Panc1 (cell line): ENCODE data around the gene ASMT. TPM values are rescaled to one million over a fixed set of nuclear protein-coding genes. Genes with fewer than 3 reads are reported as not detected.

Source experiments
- ATAC-seq: fragments of 200-7000 bp; cut with Tn5 transposase; 2 replicates; pipeline ENCODE4 v1.9.1; 2020; ENCODE audit warnings: mild to moderate bottlenecking, moderate library complexity
- BruUV-seq: library from RNA; stranded (reverse); fragments of 400-500 nt; replicated peaks from 2 replicates; lab custom pipeline; 2021; lab: Mats Ljungman, UMichigan
- CTCF ChIA-PET: fragments of 300-600 bp; sonication (Branson Sonifier 250); formaldehyde crosslinking; loops from one replicate; lab custom pipeline; 2022; ENCODE audit warnings: antibody characterized with exemption; lab: Charles Lee
- POLR2A ChIA-PET: fragments of 300-600 bp; sonication (Branson Sonifier 250); formaldehyde crosslinking; loops from one replicate; lab custom pipeline; 2022; ENCODE audit warnings: antibody characterized with exemption; lab: Charles Lee
- DNase-seq: peaks from one replicate; pipeline ENCODE4 v3.0.0-alpha.2; 2010; ENCODE audit warnings: low read depth, low spot score
- H3K27ac ChIP-seq: 2 replicates; pipeline ENCODE4 v1.5.1; 2011; ENCODE audit warnings: mild to moderate bottlenecking, low read length, inconsistent platforms
- H3K27me3 ChIP-seq: fragments of 200-500 bp; sonication (Bioruptor generic); 2 replicates; pipeline ENCODE4 v1.6.0; 2014; ENCODE audit warnings: low read length, inconsistent platforms; ENCODE audit not compliant: control insufficient read depth, insufficient read depth
- H3K36me3 ChIP-seq: fragments of 200-500 bp; sonication (Bioruptor generic); 2 replicates; pipeline ENCODE4 v1.5.1; 2014; ENCODE audit warnings: inconsistent platforms, mild to moderate bottlenecking, low read length, moderate library complexity; ENCODE audit not compliant: control insufficient read depth, insufficient read depth
- H3K4me1 ChIP-seq: 2 replicates; pipeline ENCODE4 v1.5.1; 2011; ENCODE audit warnings: inconsistent platforms, mild to moderate bottlenecking, low read length, moderate library complexity; ENCODE audit not compliant: control insufficient read depth, insufficient read depth
- H3K4me3 ChIP-seq, 2 experiments: 2 replicates each; pipeline ENCODE4 v1.5.1; 2011 to 2012; ENCODE audit warnings: low read depth in 2 of 2, low read length in 2 of 2, mild to moderate bottlenecking in 2 of 2, inconsistent platforms in 1 of 2, moderate library complexity in 1 of 2
- H3K9me3 ChIP-seq: fragments of 200-500 bp; sonication (Bioruptor generic); 2 replicates; pipeline ENCODE4 v1.5.1; 2014; ENCODE audit warnings: low read depth, mild to moderate bottlenecking, inconsistent platforms, low read length, moderate library complexity; ENCODE audit not compliant: control insufficient read depth, insufficient read depth
- CTCF ChIP-seq: fragments of 450-650 bp; IDR thresholded peaks from 2 replicates; pipeline ENCODE4 v1.5.1; 2017; ENCODE audit warnings: mild to moderate bottlenecking
- POLR2AphosphoS5 ChIP-seq: IDR thresholded peaks from 2 replicates; pipeline ENCODE4 v1.6.1; 2012; ENCODE audit warnings: mild to moderate bottlenecking, low read depth, low read length, moderate library complexity
- REST ChIP-seq, 2 experiments: IDR thresholded peaks; 2 replicates each; pipeline ENCODE4 v1.6.1; 2011 to 2012; ENCODE audit warnings: low read depth in 2 of 2, control low read depth in 1 of 2, low read length in 1 of 2, mild to moderate bottlenecking in 1 of 2, moderate library complexity in 1 of 2; ENCODE audit not compliant: insufficient read depth in 1 of 2
- SIN3A ChIP-seq: IDR thresholded peaks from 2 replicates; pipeline ENCODE4 v1.6.1; 2012; ENCODE audit warnings: low read depth, mild to moderate bottlenecking, low read length, moderate library complexity, borderline replicate concordance; ENCODE audit not compliant: insufficient read depth
- TCF7L2 ChIP-seq: IDR thresholded peaks from 2 replicates; pipeline ENCODE4 v1.6.1; 2011; ENCODE audit warnings: mild to moderate bottlenecking, low read depth, low read length, inconsistent platforms
- in situ Hi-C: cut with HindIII; loops from 2 replicates; pipeline ENCODE4 v1.10.0; 2016; ENCODE audit warnings: low sequenced_read_pairs, low pct_unique_long_range_greater_than_20kb
- intact Hi-C: fragments of 100-400 bp; cut with micrococcal nuclease; formaldehyde crosslinking; loops from one replicate; pipeline ENCODE4 v1.10.0; 2022; ENCODE audit not compliant: unreplicated experiment
- total RNA-seq: library from RNA; stranded (reverse); gene quantifications from one replicate; pipeline ENCODE4 v1.2.1, GENCODE V29; 2021; ENCODE audit not compliant: unreplicated experiment

ASMT gene
- total RNA-seq, 1 experiment from 2014 or later = not detected

GRCh38 chrX:1661048-1661921, 46.4 kb downstream of the ASMT start:
- DNase-seq = no peak
- no peak overlapping the region for H3K4me3 ChIP-seq
- no peak for ATAC-seq
- H3K27me3 ChIP-seq = no peaks in the 10 kb centered on the region
- H3K27ac ChIP-seq = no peak overlapping the region
- TF ChIP-seq REST (IDR thresholded peaks at IDR 0.05; ENCODE audit: insufficient read depth in 1 of 2, low read depth in 2 of 2, low read length in 1 of 2) = no peak
- no peak for TF ChIP-seq SIN3A
- TF ChIP-seq TCF7L2 = no peak
- TF ChIP-seq POLR2AphosphoS5 = no peak
- TF ChIP-seq CTCF = no peak
- intact Hi-C loops = no loop called here
- H3K9me3 ChIP-seq = no peaks in the 10 kb centered on the region
- no TSS peak for BruUV-seq
- CTCF ChIA-PET = no interaction called here
- H3K36me3 ChIP-seq = no peaks in the 10 kb centered on the region
- POLR2A ChIA-PET = no interaction called here
- H3K4me1 ChIP-seq = no peaks in the 10 kb centered on the region; the same call in 1 of the 2 replicates
- in situ Hi-C loops = no loop called here

GRCh38 chrX:1661922-1662221, 47.0 kb downstream of the ASMT start:
- Histone ChIP-seq H3K4me1 (no peaks in the 10 kb centered on the region; the same call in 1 of the 2 replicates), H3K4me3 (no peak overlapping the region), H3K9me3 (no peaks in the 10 kb centered on the region), H3K27me3 (no peaks in the 10 kb centered on the region), H3K36me3 (no peaks in the 10 kb centered on the region), H3K27ac (no peak overlapping the region)
- ATAC-seq (no peak), DNase-seq (no peak)
- in situ Hi-C loops = no loop called here
- TF ChIP-seq POLR2AphosphoS5 = no peak
- no peak for TF ChIP-seq REST (IDR thresholded peaks at IDR 0.05; ENCODE audit: insufficient read depth in 1 of 2, low read depth in 2 of 2, low read length in 1 of 2)
- TF ChIP-seq TCF7L2 = no peak
- no peak for TF ChIP-seq SIN3A
- no peak for TF ChIP-seq CTCF
- intact Hi-C loops = no loop called here
- CTCF ChIA-PET = no interaction called here
- BruUV-seq = no TSS peak
- POLR2A ChIA-PET = no interaction called here
